ENCODE data around the gene LLGL2. TPM values are rescaled to one million over a fixed set of nuclear protein-coding genes. Genes with fewer than 3 reads are reported as not detected.

Gene LLGL2
- total and polyA plus RNA-seq, 2 donors (not counting 1 experiment from before 2014, with no cell fraction given): 0.03 to 0.33 TPM

GRCh38 chr17:75590849-75591721 lies 65.6 kb downstream of the LLGL2 start:
- no peaks in the 10 kb centered on the region for H3K4me1 ChIP-seq (ENCODE audit: control insufficient read depth, extremely low read depth, insufficient read depth, low read length)
- no peaks in the 10 kb centered on the region for H4K20me1 ChIP-seq (ENCODE audit: control insufficient read depth, extremely low read depth, insufficient read depth, low read length)
- DNase-seq (ENCODE audit: low read depth in 2 of 2): no peak
- H3K36me3 ChIP-seq (ENCODE audit: control insufficient read depth, insufficient read depth, low read length): no peaks in the 10 kb centered on the region
- no peaks in the 10 kb centered on the region for H3K9me3 ChIP-seq (ENCODE audit: control insufficient read depth, insufficient read depth, low read depth, low read length)
- no peak overlapping the region for H2AFZ ChIP-seq (ENCODE audit: low read length)
- TF ChIP-seq EZH2 (IDR thresholded peaks at IDR 0.05; ENCODE audit: low read length, missing control alignments): no peak
- no peak for TF ChIP-seq CTCF (conservative IDR thresholded peaks at IDR 0.05 in 1 of 2, IDR thresholded peaks at IDR 0.05 in 1 of 2; ENCODE audit: low read depth in 1 of 2, low read length in 2 of 2)
- no peak overlapping the region for H3K4me3 ChIP-seq (replicated peaks in 1 of 4; ENCODE audit: control extremely low read depth in 1 of 4, insufficient read depth in 1 of 4, low read depth in 3 of 4, low read length in 4 of 4)
- H3K9ac ChIP-seq (ENCODE audit: insufficient read depth, low read length): no peak overlapping the region
- H3K27ac ChIP-seq (ENCODE audit: insufficient read depth, low read length): no peak overlapping the region
- no peak overlapping the region for H3K4me2 ChIP-seq (ENCODE audit: extremely low read depth, insufficient read depth, low read length)
- peaks cover 25% of the 10 kb centered on the region for H3K27me3 ChIP-seq (ENCODE audit: control insufficient read depth, insufficient read depth, low read length)
- no peaks in the 10 kb centered on the region for H3K79me2 ChIP-seq (ENCODE audit: control insufficient read depth, insufficient read depth, low read length)

GRCh38 chr17:75591722-75592302 lies 66.3 kb downstream of the LLGL2 start:
- H3K79me2 ChIP-seq (ENCODE audit: control insufficient read depth, insufficient read depth, low read length): no peaks in the 10 kb centered on the region

More at GRCh38 chr17:75591722-75592302, 66.3 kb downstream of the LLGL2 start:
- peaks cover 22% of the 10 kb centered on the region for H3K27me3 ChIP-seq (ENCODE audit: control insufficient read depth, insufficient read depth, low read length)
- H3K9me3 ChIP-seq (ENCODE audit: control insufficient read depth, insufficient read depth, low read depth, low read length): no peaks in the 10 kb centered on the region
- no peak for DNase-seq (ENCODE audit: low read depth in 2 of 2)
- H3K36me3 ChIP-seq (ENCODE audit: control insufficient read depth, insufficient read depth, low read length): no peaks in the 10 kb centered on the region
- no peak overlapping the region for H3K27ac ChIP-seq (ENCODE audit: insufficient read depth, low read length)
- H3K4me1 ChIP-seq (ENCODE audit: control insufficient read depth, extremely low read depth, insufficient read depth, low read length): no peaks in the 10 kb centered on the region
- H3K4me2 ChIP-seq (ENCODE audit: extremely low read depth, insufficient read depth, low read length): no peak overlapping the region
- no peak overlapping the region for H2AFZ ChIP-seq (ENCODE audit: low read length)
- H3K4me3 ChIP-seq (replicated peaks in 1 of 4; ENCODE audit: control extremely low read depth in 1 of 4, insufficient read depth in 1 of 4, low read depth in 3 of 4, low read length in 4 of 4): no peak overlapping the region
- H3K9ac ChIP-seq (ENCODE audit: insufficient read depth, low read length): no peak overlapping the region
- TF ChIP-seq CTCF (conservative IDR thresholded peaks at IDR 0.05 in 1 of 2, IDR thresholded peaks at IDR 0.05 in 1 of 2; ENCODE audit: low read depth in 1 of 2, low read length in 2 of 2) (no peak), EZH2 (IDR thresholded peaks at IDR 0.05; ENCODE audit: low read length, missing control alignments) (no peak)
- no peaks in the 10 kb centered on the region for H4K20me1 ChIP-seq (ENCODE audit: control insufficient read depth, extremely low read depth, insufficient read depth, low read length)
